GM13977 (cell line): ENCODE measurements around the gene VGF.

ENCODE experiments used
- DNase-seq: peaks from one replicate; pipeline ENCODE4 v3.0.0; 2012; ENCODE audit warnings: low spot score
- CTCF ChIP-seq: IDR thresholded peaks from 2 replicates; pipeline ENCODE4 v1.5.1; 2012; ENCODE audit warnings: mild to moderate bottlenecking, control low read depth; ENCODE audit not compliant: insufficient read depth; ENCODE audit errors: extremely low read depth, missing control alignments
- in situ Hi-C: fragments of 300-500 bp; cut with MboI; formaldehyde crosslinking; loops from one replicate; pipeline ENCODE4 v1.12.0; 2022; ENCODE audit warnings: low sequenced_read_pairs, low pct_unique_long_range_greater_than_20kb, mixed read lengths, inconsistent platforms; ENCODE audit not compliant: unreplicated experiment

Gene VGF

DNA sequence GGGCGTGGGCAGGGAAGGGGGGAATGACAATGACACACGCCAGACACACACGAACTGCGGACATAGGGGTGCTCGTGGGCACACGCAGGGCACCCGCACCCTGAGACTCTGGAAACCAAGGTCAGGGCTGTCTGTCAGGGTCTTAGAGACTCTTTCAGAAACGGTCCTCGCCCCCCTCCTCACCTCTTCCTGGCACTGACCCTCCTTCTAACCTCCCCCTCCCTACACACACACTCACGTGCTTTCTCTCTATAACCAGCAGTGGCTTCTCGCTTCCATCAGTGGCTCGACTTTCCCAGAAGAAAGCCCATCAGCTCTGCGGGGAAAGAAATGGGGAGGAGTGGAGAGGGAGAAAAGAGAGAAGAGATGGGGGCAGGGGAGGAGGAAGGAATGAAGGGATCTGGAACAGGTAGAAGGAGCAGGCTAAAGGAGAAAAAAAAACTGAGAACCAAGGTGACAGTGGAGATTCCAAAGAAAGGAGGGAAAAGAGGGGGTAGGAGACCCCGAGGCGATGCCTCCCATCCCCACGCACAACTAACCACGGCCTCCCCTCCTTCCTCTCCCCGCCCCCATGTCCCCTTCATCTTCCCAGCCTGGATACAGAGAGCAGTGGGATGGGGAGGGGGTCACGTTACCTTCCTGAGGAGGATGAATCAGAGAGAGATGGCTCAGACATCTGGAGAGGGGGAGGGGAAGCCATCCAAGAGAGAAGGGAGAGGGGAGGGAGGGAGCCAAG is 1.7 kb upstream of the VGF start:
- in situ Hi-C loops, result no loop called here
- no peak for DNase-seq
- no peak for TF ChIP-seq CTCF

DNA sequence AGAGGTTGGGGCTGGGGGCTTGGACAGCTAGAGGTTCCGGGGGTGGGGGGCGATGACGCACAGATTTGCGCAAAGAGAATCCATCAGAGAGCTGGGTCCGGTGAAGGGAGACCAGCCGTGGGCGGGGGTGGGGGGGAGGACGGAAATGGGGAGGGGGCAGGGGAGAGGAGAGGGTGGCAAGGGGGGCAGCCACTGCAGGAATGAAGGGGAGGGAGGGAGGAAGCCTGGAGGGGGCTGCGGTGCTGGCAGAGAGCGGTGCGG is 1.2 kb upstream of the VGF start:
- DNase-seq, result no peak
- in situ Hi-C loops, result no loop called here
- TF ChIP-seq CTCF, result no peak

GRCh38 chr7:101165958-101166647 is 734 bp upstream of the VGF start:
- no peak for DNase-seq
- no peak for TF ChIP-seq CTCF
- in situ Hi-C loops, result no loop called here

DNA sequence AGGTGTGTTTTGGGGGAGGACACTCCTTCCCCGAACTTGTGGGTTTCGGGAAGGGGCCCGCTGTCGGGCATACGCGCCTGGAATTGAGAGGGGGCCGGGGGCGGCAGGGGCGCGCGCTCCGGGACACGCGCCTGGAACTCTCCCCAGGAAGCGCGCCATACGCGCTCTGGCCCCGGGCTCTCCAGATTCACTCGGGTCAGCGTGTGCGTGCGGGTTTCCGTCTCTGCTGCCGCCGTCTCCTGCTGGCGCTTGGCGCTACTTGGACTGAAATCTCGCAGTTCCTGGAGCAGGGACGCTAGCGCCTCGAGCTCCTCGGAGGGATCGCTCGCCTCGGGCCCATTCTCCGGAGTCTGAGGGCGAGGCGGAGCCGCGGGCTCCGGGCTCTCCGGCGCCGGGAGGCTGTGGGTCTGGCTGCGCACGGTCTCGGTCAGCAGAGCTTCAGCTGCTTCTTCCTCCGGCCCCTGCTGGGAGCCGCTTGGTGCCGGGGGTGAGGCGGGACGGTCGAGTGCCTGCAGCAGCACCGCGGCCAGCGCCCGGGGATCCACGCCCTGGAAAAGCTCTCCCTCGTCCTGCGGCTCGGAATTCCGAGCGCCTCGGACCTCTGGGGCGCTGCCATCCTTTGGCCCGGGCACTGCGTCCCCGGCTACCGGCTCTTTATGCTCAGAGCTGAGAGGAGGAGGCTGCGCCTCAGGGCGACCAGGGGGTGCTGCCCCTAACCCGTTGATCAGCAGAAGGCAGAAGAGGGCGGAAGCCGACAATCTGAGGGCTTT is 1.1 kb downstream of the VGF start:
- no peak for TF ChIP-seq CTCF
- in situ Hi-C loops, result no loop called here
- DNase-seq, result no peak

DNA sequence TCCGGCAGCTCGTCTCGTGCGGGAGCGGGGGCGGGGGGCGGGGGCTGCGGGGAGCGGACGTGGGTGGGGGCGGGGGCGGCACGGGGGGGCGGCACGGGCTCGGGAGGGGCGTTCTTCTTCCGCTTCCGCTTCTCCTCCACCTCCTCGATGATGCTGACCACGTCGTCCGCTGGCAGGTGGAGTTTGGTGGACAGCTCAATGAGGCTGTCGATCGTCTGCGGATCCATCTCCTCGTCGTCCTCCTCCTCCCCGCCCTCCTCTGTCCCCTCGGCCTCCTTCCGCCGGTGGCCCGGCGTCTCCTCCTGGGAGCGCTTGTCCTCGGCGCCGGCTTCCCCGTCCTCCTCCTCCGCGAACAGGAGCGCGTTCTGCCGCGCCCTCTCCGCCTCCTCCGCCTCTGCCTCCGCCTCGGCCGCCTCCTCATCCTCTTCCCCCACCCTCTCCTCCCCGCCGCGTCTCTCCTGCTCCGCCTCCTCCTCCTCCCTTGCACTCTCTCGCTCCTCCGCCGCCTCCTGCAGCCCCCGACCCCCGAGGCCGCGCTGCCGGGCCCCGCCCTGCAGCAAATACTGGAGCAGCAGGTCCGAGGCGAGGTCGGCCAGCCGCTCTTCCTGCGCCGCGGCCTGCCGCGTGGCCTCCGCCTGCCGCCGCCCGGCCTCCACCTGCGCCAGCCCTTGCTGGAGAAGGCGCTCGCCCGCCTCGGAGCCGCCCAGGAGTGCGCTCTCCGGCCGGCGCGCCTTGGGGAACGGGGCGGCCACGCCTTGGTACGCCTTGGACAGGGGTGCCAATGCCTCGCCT is 1.9 kb downstream of the VGF start:
- in situ Hi-C loops, result no loop called here
- no peak for DNase-seq
- no peak for TF ChIP-seq CTCF

- in situ Hi-C loops, result no loop called here
- no peak for TF ChIP-seq CTCF
- no peak for DNase-seq
These were observed 2.7 kb downstream of the VGF start for GRCh38 chr7:101162551-101163278.
